Activated T-cell treated with anti-CD3 and anti-CD28 coated beads, Interleukin-2, amount 50 U/mL, for 72 hours (primary cell): Measurements from ENCODE around the gene KPNA4. TPM values are rescaled to one million over a fixed set of nuclear protein-coding genes. Genes with fewer than 3 reads are reported as not detected.
"Not testable (repeated sequence)": the region's sequence is repeated elsewhere in the genome, so short reads cannot be mapped to it uniquely, and the experiment has no call there.

Experiments used
- ATAC-seq, 2 donors: fragments of 150-1000 bp; cut with Tn5 transposase; replicated peaks in 1 of 2; 2 replicates each; pipeline ENCODE4 v1.10.0; 2021; ENCODE audit warnings: moderate library complexity in 2 of 2, mild to moderate bottlenecking in 1 of 2
- DNase-seq, 2 donors: peaks; one replicate each; pipeline ENCODE4 v3.0.0; 2021 to 2022; ENCODE audit warnings: mixed read lengths in 1 of 2
- H3K27ac Mint-ChIP-seq: one replicate; pipeline ENCODE4 v1.8.0; 2022; ENCODE audit warnings: mild to moderate bottlenecking, moderate library complexity, mixed read lengths
- H3K27me3 Mint-ChIP-seq: one replicate; pipeline ENCODE4 v1.8.0; 2022; ENCODE audit warnings: low read depth, mixed read lengths
- H3K36me3 Mint-ChIP-seq, 2 donors: one replicate each; pipeline ENCODE4 v1.8.0; 2022; ENCODE audit warnings: mixed read lengths in 2 of 2, mild to moderate bottlenecking in 1 of 2; ENCODE audit not compliant: insufficient read depth in 2 of 2
- H3K4me1 Mint-ChIP-seq: one replicate; pipeline ENCODE4 v1.8.0; 2022; ENCODE audit warnings: low read depth, mixed read lengths
- H3K4me3 Mint-ChIP-seq, 2 donors: one replicate each; pipeline ENCODE4 v1.8.0; 2022; ENCODE audit warnings: mild to moderate bottlenecking in 2 of 2, mixed read lengths in 2 of 2, moderate library complexity in 2 of 2
- H3K9me3 Mint-ChIP-seq, 2 donors: one replicate each; pipeline ENCODE4 v1.8.0; 2022; ENCODE audit warnings: mixed read lengths in 2 of 2
- total RNA-seq, 2 donors: library from RNA; stranded (reverse); gene quantifications; one replicate each; pipeline ENCODE4 v1.2.3, GENCODE V29; 2022

The KPNA4 gene
- total RNA-seq, 2 donors from 2014 or later: 64.8 to 78.0 TPM

- no peaks in the 10 kb centered on the region for H3K4me1 Mint-ChIP-seq
- DNase-seq (no peak), ATAC-seq (no peak)
- H3K4me3 Mint-ChIP-seq: no peak overlapping the region
- H3K9me3 Mint-ChIP-seq: no peaks in the 10 kb centered on the region
- no peaks in the 10 kb centered on the region for H3K27me3 Mint-ChIP-seq
- H3K36me3 Mint-ChIP-seq: peaks cover 5 to 13% of the 10 kb centered on the region in 2 donors
- no peak overlapping the region for H3K27ac Mint-ChIP-seq
Measured at GRCh38 chr3:160532371-160532770, 33.0 kb downstream of the KPNA4 start.

GRCh38 chr3:160531311-160531710 lies 34.1 kb downstream of the KPNA4 start:
- Mint-ChIP-seq H3K27ac (peak overlapping the region; percentile 60), H3K9me3 (no peaks in the 10 kb centered on the region), H3K27me3 (no peaks in the 10 kb centered on the region), H3K4me1 (no peaks in the 10 kb centered on the region), H3K36me3 (peaks cover 5 to 13% of the 10 kb centered on the region in 2 donors), H3K4me3 (no peak overlapping the region)
- no peak for DNase-seq
- no peak for ATAC-seq

- not testable (repeated sequence) for H3K27me3 Mint-ChIP-seq
Measured at GRCh38 chr3:160516391-160516790, 49.0 kb downstream of the KPNA4 start.

GRCh38 chr3:160501325-160501724 lies 64.0 kb downstream of the KPNA4 start:
- Mint-ChIP-seq H3K9me3 (no peaks in the 10 kb centered on the region), H3K4me3 (no peak overlapping the region), H3K4me1 (no peaks in the 10 kb centered on the region), H3K27ac (no peak overlapping the region), H3K36me3 (peaks cover 5 to 20% of the 10 kb centered on the region in 2 donors), H3K27me3 (no peaks in the 10 kb centered on the region)
- ATAC-seq (no peak), DNase-seq (no peak)

More at GRCh38 chr3:160516391-160516790, 49.0 kb downstream of the KPNA4 start:
- ATAC-seq, DNase-seq, H3K4me1 Mint-ChIP-seq, H3K9me3 Mint-ChIP-seq, H3K27ac Mint-ChIP-seq, H3K4me3 Mint-ChIP-seq: not testable (repeated sequence)
- H3K36me3 Mint-ChIP-seq: peaks cover 3 to 22% of the 10 kb centered on the region in 2 donors

GRCh38 chr3:160498202-160498601 lies 67.2 kb downstream of the KPNA4 start:
- no peak overlapping the region for H3K27ac Mint-ChIP-seq
- no peak for DNase-seq
- ATAC-seq: no peak
- H3K9me3 Mint-ChIP-seq: peaks cover 0 to 2% of the 10 kb centered on the region in 2 donors
- no peaks in the 10 kb centered on the region for H3K4me1 Mint-ChIP-seq
- peaks cover 6 to 22% of the 10 kb centered on the region in 2 donors for H3K36me3 Mint-ChIP-seq
- no peaks in the 10 kb centered on the region for H3K27me3 Mint-ChIP-seq
- no peak overlapping the region for H3K4me3 Mint-ChIP-seq

GRCh38 chr3:160490166-160490565 lies 75.2 kb downstream of the KPNA4 start:
- DNase-seq: no peak
- Mint-ChIP-seq H3K27me3 (no peaks in the 10 kb centered on the region), H3K27ac (no peak overlapping the region), H3K4me1 (no peaks in the 10 kb centered on the region), H3K4me3 (no peak overlapping the region), H3K9me3 (no peaks in the 10 kb centered on the region), H3K36me3 (peaks cover 0 to 2% of the 10 kb centered on the region in 2 donors)
- no peak for ATAC-seq

- DNase-seq (peak in 1 of 2 donors; percentile 10), ATAC-seq (no peak)
- Mint-ChIP-seq H3K9me3 (no peaks in the 10 kb centered on the region), H3K36me3 (no peaks in the 10 kb centered on the region), H3K27ac (no peak overlapping the region), H3K4me1 (no peaks in the 10 kb centered on the region), H3K27me3 (no peaks in the 10 kb centered on the region), H3K4me3 (no peak overlapping the region)
Measured at GRCh38 chr3:160486459-160486869, 78.9 kb downstream of the KPNA4 start.

- Mint-ChIP-seq H3K27ac (no peak overlapping the region), H3K4me3 (no peak overlapping the region), H3K27me3 (peaks cover 6% of the 10 kb centered on the region), H3K9me3 (no peaks in the 10 kb centered on the region), H3K36me3 (no peaks in the 10 kb centered on the region), H3K4me1 (no peaks in the 10 kb centered on the region)
- DNase-seq (no peak), ATAC-seq (no peak)
Measured at GRCh38 chr3:160482796-160483195, 82.6 kb downstream of the KPNA4 start.

GRCh38 chr3:160481856-160482255 lies 83.5 kb downstream of the KPNA4 start:
- Mint-ChIP-seq H3K27me3 (peaks cover 9% of the 10 kb centered on the region), H3K4me1 (no peaks in the 10 kb centered on the region), H3K27ac (no peak overlapping the region), H3K4me3 (no peak overlapping the region), H3K36me3 (no peaks in the 10 kb centered on the region), H3K9me3 (no peaks in the 10 kb centered on the region)
- ATAC-seq (no peak), DNase-seq (no peak)

- Mint-ChIP-seq H3K36me3 (no peaks in the 10 kb centered on the region), H3K4me3 (no peak overlapping the region), H3K27ac (no peak overlapping the region), H3K9me3 (no peaks in the 10 kb centered on the region), H3K4me1 (no peaks in the 10 kb centered on the region), H3K27me3 (peaks cover 9% of the 10 kb centered on the region)
- DNase-seq (no peak), ATAC-seq (no peak)
Measured at GRCh38 chr3:160480931-160481330, 84.4 kb downstream of the KPNA4 start.

- no peak overlapping the region for H3K27ac Mint-ChIP-seq
- H3K36me3 Mint-ChIP-seq: no peaks in the 10 kb centered on the region
- H3K4me1 Mint-ChIP-seq: no peaks in the 10 kb centered on the region
- no peak for DNase-seq
- no peak for ATAC-seq
- peaks cover 16% of the 10 kb centered on the region for H3K27me3 Mint-ChIP-seq
- no peaks in the 10 kb centered on the region for H3K9me3 Mint-ChIP-seq
- no peak overlapping the region for H3K4me3 Mint-ChIP-seq
Measured at GRCh38 chr3:160479376-160479775, 86.0 kb downstream of the KPNA4 start.

- Mint-ChIP-seq H3K36me3 (no peaks in the 10 kb centered on the region), H3K4me3 (no peak overlapping the region), H3K4me1 (no peaks in the 10 kb centered on the region), H3K9me3 (no peaks in the 10 kb centered on the region), H3K27ac (no peak overlapping the region), H3K27me3 (peaks cover 16% of the 10 kb centered on the region)
- no peak for DNase-seq
- ATAC-seq: no peak
Measured at GRCh38 chr3:160478338-160478737, 87.0 kb downstream of the KPNA4 start.

- H3K27ac Mint-ChIP-seq: no peak overlapping the region
- DNase-seq (no peak), ATAC-seq (no peak)
- peaks cover 16% of the 10 kb centered on the region for H3K27me3 Mint-ChIP-seq
- no peaks in the 10 kb centered on the region for H3K9me3 Mint-ChIP-seq
- H3K36me3 Mint-ChIP-seq: no peaks in the 10 kb centered on the region
- H3K4me1 Mint-ChIP-seq: no peaks in the 10 kb centered on the region
- no peak overlapping the region for H3K4me3 Mint-ChIP-seq
Measured at GRCh38 chr3:160477750-160478149, 87.6 kb downstream of the KPNA4 start.

GRCh38 chr3:160475884-160476283 lies 89.5 kb downstream of the KPNA4 start:
- H3K36me3 Mint-ChIP-seq: peaks cover 2% of the 10 kb centered on the region in 2 donors
- H3K27me3 Mint-ChIP-seq: peaks cover 16% of the 10 kb centered on the region
- DNase-seq: no peak
- H3K27ac Mint-ChIP-seq: no peak overlapping the region
- no peak overlapping the region for H3K4me3 Mint-ChIP-seq
- ATAC-seq: no peak
- peaks cover 2 to 6% of the 10 kb centered on the region in 2 donors for H3K9me3 Mint-ChIP-seq
- H3K4me1 Mint-ChIP-seq: no peaks in the 10 kb centered on the region
